IMR-90 (cell line): ENCODE data around the gene MAB21L2. TPM values are rescaled to one million over a fixed set of nuclear protein-coding genes. Genes with fewer than 3 reads are reported as not detected.

Experiments used
- ATAC-seq: fragments of 200-7000 bp; cut with Tn5 transposase; 2 replicates; pipeline ENCODE4 v1.9.1; 2020; ENCODE audit warnings: low read depth, mild to moderate bottlenecking, moderate library complexity
- BruUV-seq: library from RNA; stranded (reverse); fragments of 400-500 nt; replicated peaks from 2 replicates; lab custom pipeline; 2021; lab: Mats Ljungman, UMichigan
- CTCF ChIA-PET: fragments of 300-600 bp; formaldehyde crosslinking; extraction: SDS; loops from one replicate; lab custom pipeline; 2021; ENCODE audit warnings: antibody characterized with exemption; lab: Yijun Ruan, JAX
- POLR2A ChIA-PET: fragments of 300-600 bp; sonication (Branson Sonifier 250); formaldehyde crosslinking; loops from one replicate; lab custom pipeline; 2022; ENCODE audit warnings: antibody characterized with exemption; ENCODE audit not compliant: unreplicated experiment; lab: Charles Lee
- DNase-seq: peaks from one replicate; pipeline ENCODE4 v3.0.0; 2013
- H2AFZ ChIP-seq: replicated peaks from 2 replicates; pipeline ENCODE3; 2013; ENCODE audit warnings: low read length, mild to moderate bottlenecking; ENCODE audit not compliant: poor library complexity
- H2AK5ac ChIP-seq: 2 replicates; pipeline ENCODE4 v1.6.1; 2013; ENCODE audit warnings: low read depth, low read length, inconsistent platforms
- H2AK9ac ChIP-seq: replicated peaks from 2 replicates; pipeline ENCODE3; 2013; ENCODE audit warnings: mild to moderate bottlenecking, low read depth, low read length, moderate library complexity; ENCODE audit not compliant: poor library complexity
- H2BK120ac ChIP-seq: 2 replicates; pipeline ENCODE4 v1.6.1; 2013; ENCODE audit warnings: low read depth, low read length, inconsistent platforms
- H2BK15ac ChIP-seq: 3 replicates; pipeline ENCODE4 v1.6.1; 2013; ENCODE audit warnings: low read depth, low read length, inconsistent platforms
- H2BK20ac ChIP-seq: 2 replicates; pipeline ENCODE4 v1.6.1; 2013; ENCODE audit warnings: low read depth, mild to moderate bottlenecking, inconsistent platforms, low read length, moderate library complexity
- H2BK5ac ChIP-seq: 2 replicates; pipeline ENCODE4 v1.6.1; 2013; ENCODE audit warnings: mild to moderate bottlenecking, low read depth, low read length, inconsistent platforms; ENCODE audit not compliant: poor library complexity, severe bottlenecking
- H3K14ac ChIP-seq: replicated peaks from 2 replicates; pipeline ENCODE4 v1.6.1; 2013; ENCODE audit warnings: low read depth, low read length, inconsistent platforms
- H3K18ac ChIP-seq: 2 replicates; pipeline ENCODE4 v1.6.1; 2013; ENCODE audit warnings: low read depth, low read length, control low read depth
- H3K23ac ChIP-seq: 2 replicates; pipeline ENCODE4 v1.6.1; 2013; ENCODE audit warnings: low read depth, low read length, inconsistent platforms
- H3K27ac ChIP-seq: 2 replicates; pipeline ENCODE4 v1.5.1; 2013; ENCODE audit warnings: mild to moderate bottlenecking, control low read depth, low read length; ENCODE audit not compliant: insufficient read depth
- H3K27me3 ChIP-seq: 2 replicates; pipeline ENCODE4 v1.6.1; 2013; ENCODE audit warnings: low read length; ENCODE audit not compliant: control insufficient read depth, insufficient read depth
- H3K36me3 ChIP-seq: 2 replicates; pipeline ENCODE4 v1.6.1; 2013; ENCODE audit warnings: low read length, mixed read lengths; ENCODE audit not compliant: control insufficient read depth, insufficient read depth
- H3K4ac ChIP-seq: 2 replicates; pipeline ENCODE4 v1.6.1; 2013; ENCODE audit warnings: low read depth, low read length, inconsistent platforms
- H3K4me1 ChIP-seq: 2 replicates; pipeline ENCODE4 v1.6.1; 2013; ENCODE audit warnings: low read length, mixed read lengths; ENCODE audit not compliant: control insufficient read depth, insufficient read depth
- H3K4me2 ChIP-seq: 2 replicates; pipeline ENCODE4 v1.6.1; 2013; ENCODE audit warnings: low read depth, mild to moderate bottlenecking, control low read depth, low read length, moderate library complexity
- H3K4me3 ChIP-seq: 2 replicates; pipeline ENCODE4 v1.5.1; 2013; ENCODE audit warnings: low read depth, mild to moderate bottlenecking, control low read depth, low read length, moderate library complexity; ENCODE audit not compliant: insufficient read depth
- H3K56ac ChIP-seq: 2 replicates; pipeline ENCODE4 v1.6.1; 2013; ENCODE audit warnings: low read length, inconsistent platforms; ENCODE audit not compliant: insufficient read depth; ENCODE audit errors: extremely low read depth
- H3K79me1 ChIP-seq, 2 experiments: 2 replicates each; pipeline ENCODE4 v1.6.1; 2013; ENCODE audit warnings: low read length in 2 of 2, inconsistent platforms in 1 of 2, low read depth in 1 of 2
- H3K9ac ChIP-seq: 2 replicates; pipeline ENCODE4 v1.6.1; 2013; ENCODE audit warnings: low read depth, low read length, control low read depth
- H3K9me1 ChIP-seq: 2 replicates; pipeline ENCODE4 v1.6.1; 2013; ENCODE audit warnings: low read length, inconsistent platforms; ENCODE audit not compliant: insufficient read depth
- H3K9me3 ChIP-seq: 2 replicates; pipeline ENCODE4 v1.6.1; 2013; ENCODE audit warnings: low read length; ENCODE audit not compliant: control insufficient read depth, insufficient read depth
- H4K20me1 ChIP-seq: 2 replicates; pipeline ENCODE4 v1.6.1; 2013; ENCODE audit warnings: low read length, inconsistent platforms; ENCODE audit not compliant: insufficient read depth
- H4K5ac ChIP-seq: 2 replicates; pipeline ENCODE4 v1.6.1; 2013; ENCODE audit warnings: mild to moderate bottlenecking, low read depth, low read length, control low read depth
- H4K8ac ChIP-seq, 2 experiments: 2 replicates each; pipeline ENCODE4 v1.6.1; 2013; ENCODE audit warnings: low read depth in 2 of 2, low read length in 2 of 2, control low read depth in 1 of 2, inconsistent platforms in 1 of 2
- H4K91ac ChIP-seq: 2 replicates; pipeline ENCODE4 v1.6.1; 2013; ENCODE audit warnings: low read depth, low read length, inconsistent platforms; ENCODE audit not compliant: insufficient read depth
- CEBPB ChIP-seq: IDR thresholded peaks from 2 replicates; pipeline ENCODE4 v1.6.1; 2012; ENCODE audit warnings: low read depth, low read length, improper control_type of control experiment
- FOS ChIP-seq: fragments of 150-350 bp; IDR thresholded peaks from 2 replicates; pipeline ENCODE4 v1.6.1; 2016; ENCODE audit warnings: low read depth, low read length
- NFE2L2 ChIP-seq: fragments of 150-350 bp; IDR thresholded peaks from 2 replicates; pipeline ENCODE4 v1.6.1; 2016; ENCODE audit warnings: low read depth, mild to moderate bottlenecking, low read length
- POLR2A ChIP-seq: IDR thresholded peaks from 2 replicates; pipeline ENCODE4 v1.6.1; 2012; ENCODE audit warnings: mild to moderate bottlenecking, low read depth, low read length
- RCOR1 ChIP-seq: IDR thresholded peaks from 2 replicates; pipeline ENCODE4 v1.6.1; 2012; ENCODE audit warnings: mild to moderate bottlenecking, low read length, improper control_type of control experiment; ENCODE audit not compliant: insufficient replicate concordance
- RFX5 ChIP-seq: IDR thresholded peaks from 2 replicates; pipeline ENCODE4 v1.8.0; 2012; ENCODE audit warnings: low read depth, mild to moderate bottlenecking, low read length, moderate library complexity
- WGBS, 2 experiments: methylation state at CpG; one replicate each; pipeline versions ENCODE4 v1.1.5 to v1.1.7; 2013; ENCODE audit warnings: missing lambda C conversion rate in 2 of 2; ENCODE audit not compliant: insufficient read length in 1 of 2; ENCODE audit errors: extremely low coverage in 2 of 2; 5-methylcytosine and 5-hydroxymethylcytosine counted together
- dilution Hi-C: fragments of 300-500 bp; cut with HindIII; formaldehyde crosslinking; loops from one replicate; pipeline ENCODE4 v1.14.3; 2018; ENCODE audit warnings: low sequenced_read_pairs; ENCODE audit not compliant: unreplicated experiment
- in situ Hi-C: fragments of 300-500 bp; cut with MboI; formaldehyde crosslinking; loops from 3 replicates; pipeline ENCODE4 v1.14.3; 2019; ENCODE audit warnings: low sequenced_read_pairs, inconsistent platforms, mixed read lengths
- intact Hi-C: fragments of 100-400 bp; cut with micrococcal nuclease; formaldehyde crosslinking; loops from 2 replicates; pipeline ENCODE4 v1.10.0; 2022
- polyA plus RNA-seq, 3 experiments: library from polyadenylated mRNA; depleted of rRNA; stranded (reverse); fragments of >200 nt; gene quantifications; 2 replicates each; pipeline ENCODE4 v1.2.3, GENCODE V29; 2012; ENCODE audit warnings: low replicate concordance in 1 of 3
- total RNA-seq: library from RNA; depleted of rRNA; stranded (reverse); fragments of >200 nt; gene quantifications from 2 replicates; pipeline ENCODE4 v1.2.3, GENCODE V29; 2012
- TF ChIP-seq, protein P1 (sequence below): fragments of 150-350 bp; IDR thresholded peaks from 2 replicates; pipeline ENCODE4 v1.6.1; 2016; ENCODE audit warnings: low read depth, mild to moderate bottlenecking, low read length, moderate library complexity, borderline replicate concordance

MAB21L2 gene
- total and polyA plus RNA-seq, 2 of the 4 experiments (the other 2 are of a cell fraction): 7.6 to 12.0 TPM

DNA sequence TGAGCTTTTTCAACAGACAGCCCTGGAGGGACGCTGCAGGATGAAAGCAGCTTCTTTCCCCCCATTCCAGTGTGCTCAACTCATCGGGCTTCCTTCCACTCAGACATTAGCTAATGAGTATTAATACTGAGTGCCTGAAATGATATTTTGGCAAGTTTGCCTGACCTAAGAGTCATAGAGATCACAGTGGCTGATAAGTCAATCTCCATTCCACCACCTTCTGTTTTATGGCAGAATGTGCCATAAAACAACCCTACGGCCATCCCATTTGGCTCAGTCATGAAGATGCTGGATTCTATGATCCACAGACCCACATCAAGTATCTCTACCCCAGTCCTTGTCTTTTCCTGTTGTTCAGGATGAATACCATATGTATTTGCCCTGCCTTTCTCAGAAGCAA is 48.3 kb upstream of the MAB21L2 start:
- Histone ChIP-seq H3K14ac (no peak overlapping the region), H4K5ac (no peak overlapping the region), H2BK20ac (no peak overlapping the region), H3K27me3 (no peaks in the 10 kb centered on the region), H2BK15ac (no peak overlapping the region), H3K18ac (no peak overlapping the region), H2BK120ac (no peak overlapping the region), H4K91ac (no peak overlapping the region), H3K9ac (no peak overlapping the region), H3K4ac (no peak overlapping the region), H3K27ac (no peak overlapping the region), H3K56ac (no peak overlapping the region; the same call in 1 of the 2 replicates), H3K79me1 (no peaks in the 10 kb centered on the region), H2AK9ac (no peak overlapping the region), H2AFZ (no peak overlapping the region), H3K9me1 (no peaks in the 10 kb centered on the region), H2AK5ac (no peak overlapping the region), H2BK5ac (no peak overlapping the region), H3K9me3 (no peaks in the 10 kb centered on the region), H3K36me3 (no peaks in the 10 kb centered on the region), H3K4me3 (no peak overlapping the region), H3K4me1 (no peaks in the 10 kb centered on the region), H3K23ac (no peak overlapping the region), H4K8ac (no peak overlapping the region), H3K4me2 (no peak overlapping the region), H4K20me1 (no peaks in the 10 kb centered on the region)
- ChIA-PET CTCF (no interaction called here), POLR2A (no interaction called here)
- no peak for ATAC-seq
- intact Hi-C loops: no loop called here
- in situ Hi-C loops: no loop called here
- DNase-seq: no peak
- no TSS peak for BruUV-seq
- TF ChIP-seq, protein P1, sequence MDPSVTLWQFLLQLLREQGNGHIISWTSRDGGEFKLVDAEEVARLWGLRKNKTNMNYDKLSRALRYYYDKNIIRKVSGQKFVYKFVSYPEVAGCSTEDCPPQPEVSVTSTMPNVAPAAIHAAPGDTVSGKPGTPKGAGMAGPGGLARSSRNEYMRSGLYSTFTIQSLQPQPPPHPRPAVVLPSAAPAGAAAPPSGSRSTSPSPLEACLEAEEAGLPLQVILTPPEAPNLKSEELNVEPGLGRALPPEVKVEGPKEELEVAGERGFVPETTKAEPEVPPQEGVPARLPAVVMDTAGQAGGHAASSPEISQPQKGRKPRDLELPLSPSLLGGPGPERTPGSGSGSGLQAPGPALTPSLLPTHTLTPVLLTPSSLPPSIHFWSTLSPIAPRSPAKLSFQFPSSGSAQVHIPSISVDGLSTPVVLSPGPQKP: no peak
- TF ChIP-seq POLR2A: no peak
- TF ChIP-seq CEBPB: no peak
- TF ChIP-seq NFE2L2: no peak
- no peak for TF ChIP-seq RCOR1
- TF ChIP-seq RFX5: no peak
- TF ChIP-seq FOS: no peak
- WGBS, 2 experiments: 71% methylated on average over 1 of the region's 3 CpGs; no CpG with 5 or more reads in 1 of the 2 experiments
- dilution Hi-C loops: no loop called here
